Lung (tissue), 12 donors: ENCODE data around the gene CRELD2. TPM values are rescaled to one million over a fixed set of nuclear protein-coding genes. Genes with fewer than 3 reads are reported as not detected.

Experiments used
- ATAC-seq: fragments of 200-7000 bp; cut with Tn5 transposase; one replicate; pipeline ENCODE4 v1.9.1; 2020; ENCODE audit warnings: moderate number of reproducible peaks; ENCODE audit not compliant: insufficient read depth, low FRiP score
- DNase-seq, 3 donors: peaks; one replicate each; pipeline ENCODE4 v3.0.0-alpha.2; 2013 to 2017
- H3K27ac ChIP-seq, 2 donors: one replicate each; pipeline ENCODE4 v1.5.1; 2013; ENCODE audit warnings: mild to moderate bottlenecking in 2 of 2, moderate library complexity in 2 of 2, control low read depth in 1 of 2, inconsistent platforms in 1 of 2, low read depth in 1 of 2, low read length in 1 of 2
- H3K27me3 ChIP-seq, 3 donors: one replicate each; pipeline ENCODE4 v1.5.1; 2013; ENCODE audit warnings: low read length in 2 of 3; ENCODE audit not compliant: control insufficient read depth in 3 of 3, insufficient read depth in 3 of 3
- H3K36me3 ChIP-seq, 4 donors: one replicate each; pipeline ENCODE4 v1.5.1; 2013; ENCODE audit warnings: low read length in 4 of 4, mild to moderate bottlenecking in 1 of 4, moderate library complexity in 1 of 4; ENCODE audit not compliant: control insufficient read depth in 4 of 4, insufficient read depth in 4 of 4
- H3K4me1 ChIP-seq, 5 donors: one replicate each; pipeline ENCODE4 v1.5.1; 2013; ENCODE audit warnings: low read length in 5 of 5, mild to moderate bottlenecking in 2 of 5, moderate library complexity in 1 of 5; ENCODE audit not compliant: control insufficient read depth in 5 of 5, insufficient read depth in 5 of 5
- H3K4me3 ChIP-seq: one replicate; pipeline ENCODE4 v1.5.1; 2013; ENCODE audit warnings: mild to moderate bottlenecking, control low read depth, moderate library complexity
- H3K9ac ChIP-seq, 2 donors: one replicate each; pipeline ENCODE4 v1.5.1; 2013; ENCODE audit warnings: low read length in 2 of 2, control low read depth in 1 of 2; ENCODE audit not compliant: insufficient read depth in 1 of 2
- H3K9me3 ChIP-seq, 4 donors: one replicate each; pipeline ENCODE4 v1.5.1; 2013; ENCODE audit warnings: low read length in 3 of 4, mild to moderate bottlenecking in 1 of 4, moderate library complexity in 1 of 4; ENCODE audit not compliant: control insufficient read depth in 4 of 4, insufficient read depth in 3 of 4
- CTCF ChIP-seq: IDR thresholded peaks from 2 replicates; pipeline ENCODE4 v1.5.1; 2012; ENCODE audit warnings: mild to moderate bottlenecking; ENCODE audit errors: control extremely low read depth, extremely low read depth
- WGBS, 2 donors: extraction: QIAGEN DNeasy Blood & Tissue Kit; methylation state at CpG; one replicate each; pipeline ENCODE4 v1.1.7; 2013; 5-methylcytosine and 5-hydroxymethylcytosine counted together
- polyA plus RNA-seq, 2 donors: library from polyadenylated mRNA; stranded (reverse); fragments of 200-250 nt; gene quantifications; one replicate each; pipeline ENCODE4 v1.2.1, GENCODE V29; 2013
- total RNA-seq, 2 donors: library from RNA; depleted of rRNA in 1 of 2; stranded (reverse); fragments of >200 nt in 1 of 2; gene quantifications; one replicate each; pipeline ENCODE4 v1.2.1, GENCODE V29; 2014 to 2021
- donor health status: control.
- donor health status: control.
- donor health status: Bipolar disorder and iron deficiency.
- donor health status: healthy.
- donor health status: DM: yes; HTN: yes; CAD: no.

CRELD2 gene
- total and polyA plus RNA-seq, 4 donors = 18.7 to 110 (median 71.9) TPM

- H3K27ac ChIP-seq = no peak overlapping the region
- H3K9me3 ChIP-seq = no peaks in the 10 kb centered on the region
- H3K9ac ChIP-seq = no peak overlapping the region
- 96 to 98% methylated on average over 21 to 26 of the region's 26 CpGs for WGBS, 2 donors
- H3K36me3 ChIP-seq = peaks cover 0 to 19% (median 0%) of the 10 kb centered on the region in 4 donors
- TF ChIP-seq CTCF = no peak
- no peaks in the 10 kb centered on the region for H3K27me3 ChIP-seq
- no peak overlapping the region for H3K4me3 ChIP-seq
- H3K4me1 ChIP-seq = peaks cover 0 to 5% (median 0%) of the 10 kb centered on the region in 5 donors
- no peak for ATAC-seq
- no peak for DNase-seq
Observed at GRCh38 chr22:49927483-49928184, 9.2 kb downstream of the CRELD2 start.

- ATAC-seq = no peak
- DNase-seq = no peak
- H3K27me3 ChIP-seq = no peaks in the 10 kb centered on the region
- H3K4me3 ChIP-seq = no peak overlapping the region
- 89 to 94% methylated on average over 8 of the region's 8 CpGs for WGBS, 2 donors
- H3K27ac ChIP-seq = no peak overlapping the region
- no peak for TF ChIP-seq CTCF
- peaks cover 0 to 16% (median 0%) of the 10 kb centered on the region in 4 donors for H3K36me3 ChIP-seq
- H3K9ac ChIP-seq = no peak overlapping the region
- H3K4me1 ChIP-seq = peaks cover 0 to 5% (median 0%) of the 10 kb centered on the region in 5 donors
- H3K9me3 ChIP-seq = no peaks in the 10 kb centered on the region
Observed at GRCh38 chr22:49928185-49928495, 9.7 kb downstream of the CRELD2 start.

- Histone ChIP-seq H3K9me3 (no peaks in the 10 kb centered on the region), H3K27ac (no peak overlapping the region), H3K9ac (no peak overlapping the region), H3K36me3 (peaks cover 0 to 16% (median 0%) of the 10 kb centered on the region in 4 donors), H3K4me3 (no peak overlapping the region), H3K27me3 (no peaks in the 10 kb centered on the region), H3K4me1 (peaks cover 0 to 5% (median 0%) of the 10 kb centered on the region in 5 donors)
- WGBS, 2 donors = 45 to 59% methylated on average over 31 to 38 of the region's 38 CpGs
- no peak for DNase-seq
- no peak for TF ChIP-seq CTCF
- no peak for ATAC-seq
Observed at GRCh38 chr22:49928555-49929210, 10.2 kb downstream of the CRELD2 start.
